Measurements from ENCODE around the gene CCDC169. TPM values are rescaled to one million over a fixed set of nuclear protein-coding genes. Genes with fewer than 3 reads are reported as not detected.

The CCDC169 gene
- total RNA-seq, 3 donors from 2014 or later (not counting 1 experiment from before 2014, with no cell fraction given): not detected

GRCh38 chr13:36219883-36220282 lies 77.7 kb downstream of the CCDC169 start:
- Mint-ChIP-seq H3K36me3 (no peaks in the 10 kb centered on the region), H3K27me3 (ENCODE audit: low read depth in 2 of 2) (no peaks in the 10 kb centered on the region), H3K9me3 (peaks cover 5 to 7% of the 10 kb centered on the region in 2 donors), H3K27ac (no peak overlapping the region), H3K4me3 (no peak overlapping the region), H3K4me1 (no peaks in the 10 kb centered on the region)
- Histone ChIP-seq H3K36me3 (ENCODE audit: control insufficient read depth, insufficient read depth, low read length) (no peaks in the 10 kb centered on the region), H3K27me3 (ENCODE audit: control insufficient read depth, insufficient read depth, low read length) (no peaks in the 10 kb centered on the region), H3K4me1 (ENCODE audit: control insufficient read depth, insufficient read depth, low read length) (no peaks in the 10 kb centered on the region), H3K27ac (ENCODE audit: low read length) (no peak overlapping the region), H3K4me3 (ENCODE audit: low read length) (no peak overlapping the region), H3K9me3 (ENCODE audit: control insufficient read depth, insufficient read depth, low read length) (no peaks in the 10 kb centered on the region)
- ATAC-seq (no peak), DNase-seq (no peak)
- intact Hi-C loops (cut with micrococcal nuclease): no loop called here
- no peak for TF ChIP-seq CTCF (IDR thresholded peaks at IDR 0.05)

- Mint-ChIP-seq H3K9me3 (peaks cover 2 to 5% of the 10 kb centered on the region in 2 donors), H3K27ac (no peak overlapping the region), H3K4me1 (no peaks in the 10 kb centered on the region), H3K27me3 (ENCODE audit: low read depth in 2 of 2) (no peaks in the 10 kb centered on the region), H3K4me3 (no peak overlapping the region), H3K36me3 (no peaks in the 10 kb centered on the region)
- ATAC-seq (no peak), DNase-seq (no peak)
- intact Hi-C loops (cut with micrococcal nuclease): no loop called here
- no peak for TF ChIP-seq CTCF (IDR thresholded peaks at IDR 0.05)
- H3K4me1 ChIP-seq (ENCODE audit: control insufficient read depth, insufficient read depth, low read length): no peaks in the 10 kb centered on the region
- H3K27ac ChIP-seq (ENCODE audit: low read length): no peak overlapping the region
- H3K9me3 ChIP-seq (ENCODE audit: control insufficient read depth, insufficient read depth, low read length): peaks cover 2% of the 10 kb centered on the region
- WGBS (ENCODE audit: insufficient coverage): 90% methylated on average over 2 of the region's 3 CpGs
- H3K36me3 ChIP-seq (ENCODE audit: control insufficient read depth, insufficient read depth, low read length): no peaks in the 10 kb centered on the region
- no peak overlapping the region for H3K4me3 ChIP-seq (ENCODE audit: low read length)
- no peaks in the 10 kb centered on the region for H3K27me3 ChIP-seq (ENCODE audit: control insufficient read depth, insufficient read depth, low read length)
Measured at GRCh38 chr13:36217456-36217855, 80.2 kb downstream of the CCDC169 start.

GRCh38 chr13:36214163-36214921 lies 83.3 kb downstream of the CCDC169 start, which contains the start of gene SOHLH2:
SOHLH2 (minus strand) TSS chr13:36214556; CDS start chr13:36214526, 30 bp downstream.
- Mint-ChIP-seq H3K4me3 (no peak within 1 kb of the TSS), H3K27ac (no peak within 1 kb of the TSS), H3K27me3 (ENCODE audit: low read depth in 2 of 2) (no peaks in the 10 kb centered on the region), H3K4me1 (no peaks in the 10 kb centered on the region), H3K36me3 (no peaks in the 10 kb centered on the region), H3K9me3 (peaks cover 5 to 6% of the 10 kb centered on the region in 2 donors)
- Histone ChIP-seq H3K9me3 (ENCODE audit: control insufficient read depth, insufficient read depth, low read length) (peaks cover 2% of the 10 kb centered on the region), H3K27ac (ENCODE audit: low read length) (no peak within 1 kb of the TSS), H3K4me3 (ENCODE audit: low read length) (no peak within 1 kb of the TSS), H3K27me3 (ENCODE audit: control insufficient read depth, insufficient read depth, low read length) (no peaks in the 10 kb centered on the region), H3K36me3 (ENCODE audit: control insufficient read depth, insufficient read depth, low read length) (no peaks in the 10 kb centered on the region), H3K4me1 (ENCODE audit: control insufficient read depth, insufficient read depth, low read length) (no peaks in the 10 kb centered on the region)
- TF ChIP-seq CTCF (IDR thresholded peaks at IDR 0.05): no peak
- WGBS (ENCODE audit: insufficient coverage): 96% methylated on average over 53 of the region's 53 CpGs
- DNase-seq: no peak
- intact Hi-C loops (cut with micrococcal nuclease): no loop called here
- no peak for ATAC-seq

GRCh38 chr13:36212789-36213188 lies 84.8 kb downstream of the CCDC169 start:
- Histone ChIP-seq H3K4me1 (ENCODE audit: control insufficient read depth, insufficient read depth, low read length) (no peaks in the 10 kb centered on the region), H3K27ac (ENCODE audit: low read length) (no peak overlapping the region), H3K36me3 (ENCODE audit: control insufficient read depth, insufficient read depth, low read length) (no peaks in the 10 kb centered on the region), H3K4me3 (ENCODE audit: low read length) (no peak overlapping the region), H3K27me3 (ENCODE audit: control insufficient read depth, insufficient read depth, low read length) (no peaks in the 10 kb centered on the region), H3K9me3 (ENCODE audit: control insufficient read depth, insufficient read depth, low read length) (peaks cover 2% of the 10 kb centered on the region)
- WGBS (ENCODE audit: insufficient coverage): 51% methylated on average over 2 of the region's 3 CpGs
- ATAC-seq (no peak), DNase-seq (no peak)
- Mint-ChIP-seq H3K36me3 (no peaks in the 10 kb centered on the region), H3K9me3 (peaks cover 7% of the 10 kb centered on the region in 2 donors), H3K27me3 (ENCODE audit: low read depth in 2 of 2) (no peaks in the 10 kb centered on the region), H3K4me3 (no peak overlapping the region), H3K27ac (no peak overlapping the region), H3K4me1 (no peaks in the 10 kb centered on the region)
- intact Hi-C loops (cut with micrococcal nuclease): no loop called here
- TF ChIP-seq CTCF (IDR thresholded peaks at IDR 0.05): no peak
